HG03520 (cell line): ENCODE measurements around the gene AEBP1.

Experiments
- ATAC-seq: cut with Tn5 transposase; IDR thresholded peaks from one replicate; pipeline ENCODE4 v1.9.1; 2021; ENCODE audit warnings: mild to moderate bottlenecking, moderate library complexity; ENCODE audit not compliant: unreplicated experiment

AEBP1 gene

DNA sequence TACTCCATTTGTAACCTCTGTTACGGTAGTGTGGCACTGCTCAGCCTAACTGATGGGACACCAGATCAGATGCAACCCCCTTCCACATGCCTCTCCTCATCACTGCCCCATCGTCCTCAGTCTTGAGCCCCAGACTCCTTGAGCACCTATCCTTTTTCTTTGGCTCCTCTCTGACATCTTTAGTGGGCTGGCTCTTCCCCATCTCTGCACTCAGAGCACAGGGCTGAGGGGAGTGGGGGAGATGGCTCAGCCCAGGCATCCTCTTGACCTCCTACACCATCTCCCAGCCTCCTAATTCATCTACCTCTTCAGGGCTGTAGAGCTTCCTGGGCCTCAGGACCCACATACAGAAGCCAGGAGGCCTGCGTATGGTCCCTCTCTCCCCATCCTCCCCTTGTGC is 20.3 kb upstream of the AEBP1 start:
- ATAC-seq: no peak

DNA sequence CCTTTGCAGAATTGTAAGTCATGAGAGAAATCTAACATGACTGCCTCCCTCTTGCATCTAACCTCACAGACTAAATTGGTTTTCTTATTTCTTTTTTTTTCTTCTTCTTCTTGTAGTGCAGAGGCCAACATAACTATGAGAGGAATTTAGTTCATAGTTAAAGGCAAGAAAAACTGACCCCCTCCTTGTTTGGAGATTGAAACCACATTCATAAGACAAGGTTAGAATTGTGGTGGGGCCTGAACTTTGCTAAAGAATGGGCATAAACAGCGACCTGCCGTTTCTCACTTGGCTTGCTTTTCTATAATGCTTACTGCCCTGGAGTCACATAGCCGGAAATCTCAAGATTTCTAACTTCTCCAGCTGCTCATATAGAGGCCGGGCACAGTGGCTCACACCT is 19.4 kb upstream of the AEBP1 start:
- ATAC-seq: no peak

- no peak for ATAC-seq
These were observed 18.6 kb upstream of the AEBP1 start for GRCh38 chr7:44085546-44085945.

DNA sequence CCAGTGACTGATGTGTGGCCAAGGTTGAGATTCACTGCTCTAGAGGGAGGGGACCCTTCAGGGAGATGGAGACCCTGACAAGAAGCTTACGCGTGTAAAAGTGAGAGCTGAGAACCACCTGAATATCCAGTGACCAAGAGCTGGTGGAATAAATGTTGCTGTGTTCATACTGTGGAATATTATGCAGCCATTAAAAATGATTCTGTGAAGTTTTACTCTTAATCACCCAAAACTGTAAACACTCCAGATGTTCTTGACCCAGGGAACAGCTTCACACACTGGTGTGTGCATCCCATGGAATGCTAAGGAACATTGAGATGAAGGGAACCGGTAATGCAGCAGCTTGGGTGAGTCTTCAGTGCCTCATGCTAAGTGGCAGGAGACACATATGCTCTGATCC is 17.5 kb upstream of the AEBP1 start:
- no peak for ATAC-seq

- ATAC-seq: no peak
These were observed 16.0 kb upstream of the AEBP1 start for GRCh38 chr7:44087911-44088838.

- no peak for ATAC-seq
These were observed 11.0 kb upstream of the AEBP1 start for GRCh38 chr7:44093102-44093641.

DNA sequence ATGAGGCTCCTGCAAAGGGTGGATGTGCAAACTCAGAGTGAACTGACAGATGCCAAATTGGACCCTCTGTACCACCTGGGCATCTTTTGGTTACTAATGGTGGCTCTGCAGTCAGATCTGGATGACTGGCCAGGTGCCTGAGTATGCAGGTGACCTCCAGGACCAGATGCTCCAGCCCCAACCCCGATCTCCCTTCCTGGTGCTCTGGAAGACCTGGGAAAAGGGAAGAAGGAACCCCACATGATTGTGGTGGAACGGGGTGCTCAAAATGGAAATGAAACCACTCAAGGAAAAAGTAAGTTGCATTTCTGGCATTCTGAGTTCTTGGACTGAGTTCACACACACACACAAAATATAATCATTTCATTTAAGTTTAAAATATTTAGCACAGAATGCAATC is 9.8 kb upstream of the AEBP1 start:
- ATAC-seq: no peak

GRCh38 chr7:44094883-44095592 is 9.1 kb upstream of the AEBP1 start:
- ATAC-seq: no peak

GRCh38 chr7:44095781-44096180 is 8.4 kb upstream of the AEBP1 start:
- ATAC-seq: no peak

DNA sequence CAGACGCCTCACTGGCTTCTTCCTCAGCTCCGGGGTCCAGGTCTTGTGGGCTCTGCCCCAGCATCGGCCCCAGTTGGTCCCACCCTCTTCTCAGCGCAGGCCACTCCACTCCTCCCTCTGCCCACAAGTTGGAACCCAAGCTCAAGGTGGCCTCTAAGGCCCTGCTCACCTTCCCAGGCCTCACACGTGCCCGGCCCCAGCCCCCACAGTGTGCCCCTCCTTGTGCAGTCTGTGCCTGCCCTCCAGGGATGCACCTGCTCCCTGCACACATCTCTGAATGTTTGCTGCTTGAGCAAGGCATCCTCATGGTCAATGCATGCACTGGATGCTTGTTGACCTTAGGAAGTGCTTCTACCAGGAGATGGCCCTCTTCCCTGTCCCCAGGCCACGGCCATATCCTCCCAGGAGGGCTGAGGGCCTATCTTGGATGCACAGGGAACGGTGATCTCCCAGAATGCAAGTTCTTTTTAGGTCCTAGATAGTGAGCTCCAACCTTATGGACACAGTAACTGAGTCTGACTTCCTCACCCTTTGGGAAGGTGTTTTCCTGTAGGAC is 7.7 kb upstream of the AEBP1 start:
- no peak for ATAC-seq

DNA sequence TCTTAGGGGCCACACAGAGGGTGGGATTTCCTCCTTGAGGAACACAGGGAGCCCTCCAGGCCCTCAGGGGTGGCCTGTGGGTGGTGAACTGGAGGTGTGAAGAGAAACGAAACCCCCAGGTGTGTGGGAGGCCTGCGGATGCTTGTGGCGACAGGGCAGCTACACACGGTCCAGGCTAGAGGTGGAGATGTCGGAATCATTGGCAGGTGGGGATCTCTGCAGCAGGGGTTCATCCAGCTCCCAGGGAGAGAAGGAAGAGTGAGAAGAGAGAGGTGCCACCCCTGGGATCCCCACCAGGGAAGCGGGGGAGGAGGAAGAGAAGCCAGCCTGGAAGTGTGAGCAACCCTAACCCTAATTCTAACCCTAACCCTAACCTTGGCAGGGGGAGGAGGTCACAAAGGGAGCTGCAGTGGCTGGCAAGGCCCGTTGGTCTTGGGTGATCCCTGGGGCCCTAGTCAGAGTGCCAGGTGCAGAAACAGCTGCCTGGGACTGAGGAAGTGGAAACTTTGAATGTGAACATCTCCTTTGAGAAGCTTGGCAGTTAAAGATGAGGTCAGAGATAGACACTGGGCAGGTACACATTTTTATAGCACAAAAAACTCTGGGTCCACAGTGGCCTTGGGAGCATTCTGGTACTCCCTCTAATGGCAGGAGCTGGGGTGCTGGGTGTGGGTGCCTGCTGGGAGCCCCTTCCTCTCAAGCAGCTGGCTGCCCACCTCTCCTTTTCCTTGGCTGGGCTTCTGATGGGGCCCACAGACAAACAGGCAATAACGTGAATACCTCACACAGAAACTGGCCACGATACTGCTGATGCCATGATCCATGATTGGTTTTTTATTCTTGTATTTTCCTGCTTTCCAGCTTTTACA is 6.8 kb upstream of the AEBP1 start:
- peak; percentile 55 for ATAC-seq

DNA sequence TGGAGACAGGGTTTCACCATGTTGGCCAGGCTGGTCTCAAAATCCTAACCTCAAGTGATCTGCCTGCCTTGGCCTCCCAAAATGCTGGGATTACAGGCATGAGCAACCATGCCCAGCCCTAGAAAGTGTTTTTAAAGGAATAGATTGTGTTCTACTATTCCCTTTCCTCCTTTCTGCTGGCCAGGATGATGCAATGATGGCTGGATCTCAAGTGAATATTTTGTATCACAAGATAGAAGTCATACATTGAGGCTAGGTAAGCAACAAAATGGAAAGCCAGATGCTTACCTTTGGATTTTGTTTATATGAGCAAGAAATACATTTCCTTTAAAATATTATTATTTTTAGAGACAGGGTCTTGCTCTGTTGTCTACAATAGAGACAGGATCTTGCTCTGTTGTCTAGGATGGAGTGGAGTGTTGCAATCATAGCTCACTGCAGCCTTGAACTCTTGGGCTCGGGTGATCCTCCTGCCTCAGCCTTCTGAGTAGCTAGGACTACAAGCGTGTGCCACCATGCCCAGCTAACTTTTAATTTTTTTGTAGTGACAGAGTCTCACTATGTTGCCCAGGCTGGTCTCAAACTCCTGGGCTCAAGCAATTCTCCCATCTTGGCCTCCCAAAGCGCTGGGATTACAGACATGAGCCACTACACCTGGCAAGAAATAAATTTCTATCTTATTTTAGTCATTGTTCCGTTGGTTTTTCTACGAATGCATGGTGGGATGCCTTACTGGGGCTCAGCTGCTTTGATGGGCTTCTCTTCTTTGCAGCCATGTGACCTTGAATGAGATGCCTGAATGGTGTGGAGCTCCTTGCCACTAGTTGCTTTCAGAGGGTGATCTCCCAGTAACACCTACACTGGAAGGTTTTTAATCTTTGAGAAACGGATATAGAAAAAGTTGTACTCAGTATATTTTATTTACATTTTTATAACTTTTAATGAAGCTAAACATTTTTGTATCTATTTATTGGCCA is 5.8 kb upstream of the AEBP1 start:
- no peak for ATAC-seq

DNA sequence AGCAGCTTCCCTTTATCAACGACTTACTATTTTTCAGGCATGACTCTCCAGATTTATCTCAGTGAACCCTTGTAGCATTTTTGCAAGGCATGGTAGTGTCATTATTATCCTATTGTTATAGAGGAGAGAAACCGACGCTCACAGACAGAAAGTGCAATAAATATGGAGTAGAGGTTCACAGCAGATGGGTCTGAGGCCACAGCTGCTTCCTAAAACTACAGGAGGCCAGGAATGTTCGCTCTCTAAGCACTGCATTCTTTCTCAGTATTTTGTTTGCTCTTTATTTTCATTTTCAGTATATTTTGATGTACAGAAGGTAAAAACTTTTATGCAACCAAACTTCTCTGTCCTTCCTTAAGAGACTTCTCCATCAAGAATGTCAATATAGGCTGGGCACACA is 4.5 kb upstream of the AEBP1 start:
- no peak for ATAC-seq

- no peak for ATAC-seq
These were observed 3.5 kb upstream of the AEBP1 start for GRCh38 chr7:44100458-44101302.

DNA sequence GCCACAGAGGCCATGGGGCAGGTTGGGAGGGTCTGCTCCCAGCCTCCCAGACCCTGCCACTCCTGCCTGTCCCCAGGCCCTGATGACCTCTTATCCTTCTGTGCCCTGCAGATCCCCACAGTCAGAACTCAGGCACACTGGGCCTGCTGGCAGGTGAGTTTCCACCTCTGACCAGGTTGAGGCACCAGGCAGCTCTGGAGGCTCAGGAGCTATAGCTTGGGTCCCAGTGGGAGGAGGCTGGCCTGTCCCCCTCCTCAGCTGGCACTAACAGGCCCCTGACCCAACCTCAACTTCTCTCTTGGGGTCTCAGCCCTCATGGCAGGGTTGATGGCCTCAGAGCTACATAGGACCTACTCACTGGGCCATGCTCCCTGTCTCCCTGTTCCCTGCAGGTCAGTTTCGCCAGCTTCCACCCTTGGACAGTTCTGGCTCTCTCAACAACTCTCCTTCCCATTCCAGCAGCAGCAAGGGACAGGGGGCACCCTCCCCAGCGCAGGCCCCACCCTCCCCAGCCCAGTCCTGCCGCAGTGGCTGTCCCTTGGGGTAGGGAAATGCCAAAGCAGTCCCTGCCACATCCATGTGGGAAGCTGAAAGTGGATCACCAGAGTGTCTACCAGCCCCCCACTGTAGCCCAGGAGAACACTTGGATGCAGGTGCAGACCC is 2.7 kb upstream of the AEBP1 start:
- ATAC-seq: no peak

GRCh38 chr7:44101966-44102845 is 1.9 kb upstream of the AEBP1 start:
- no peak for ATAC-seq
